GM19193 (cell line): ENCODE data around the gene CUX1.

Source experiments
- POLR2A ChIP-seq: IDR thresholded peaks from 4 replicates; pipeline ENCODE4 v1.6.1; 2011; ENCODE audit not compliant: insufficient read depth, insufficient read length; ENCODE audit errors: extremely low read depth

The CUX1 gene

GRCh38 chr7:101937717-101938514 lies 120.5 kb downstream of the CUX1 start:
- TF ChIP-seq POLR2A, result no peak

- no peak for TF ChIP-seq POLR2A
These were observed 121.8 kb downstream of the CUX1 start for GRCh38 chr7:101939136-101939695.

GRCh38 chr7:101940151-101940550 lies 122.7 kb downstream of the CUX1 start:
- no peak for TF ChIP-seq POLR2A

GRCh38 chr7:101940830-101941229 lies 123.4 kb downstream of the CUX1 start:
- no peak for TF ChIP-seq POLR2A

- TF ChIP-seq POLR2A, result no peak
These were observed 124.3 kb downstream of the CUX1 start for GRCh38 chr7:101941481-101942383.

GRCh38 chr7:101942603-101943210 lies 125.3 kb downstream of the CUX1 start:
- TF ChIP-seq POLR2A, result no peak

- no peak for TF ChIP-seq POLR2A
These were observed 125.9 kb downstream of the CUX1 start for GRCh38 chr7:101943306-101943705.

- TF ChIP-seq POLR2A, result no peak
These were observed 126.6 kb downstream of the CUX1 start for GRCh38 chr7:101943889-101944600.

GRCh38 chr7:101944611-101945010 lies 127.2 kb downstream of the CUX1 start:
- TF ChIP-seq POLR2A, result no peak

- TF ChIP-seq POLR2A, result no peak
These were observed 127.8 kb downstream of the CUX1 start for GRCh38 chr7:101945034-101945758.

- no peak for TF ChIP-seq POLR2A
These were observed 130.5 kb downstream of the CUX1 start for GRCh38 chr7:101947899-101948298.

GRCh38 chr7:101948650-101949049 lies 131.2 kb downstream of the CUX1 start:
- no peak for TF ChIP-seq POLR2A

- TF ChIP-seq POLR2A, result no peak
These were observed 133.2 kb downstream of the CUX1 start for GRCh38 chr7:101950450-101951119.

GRCh38 chr7:101951757-101952156 lies 134.3 kb downstream of the CUX1 start:
- TF ChIP-seq POLR2A, result no peak
